ENCODE data around the gene GFOD1.
A peak's percentile ranks its signal among the peaks of the same experiment; 100 is the strongest.

GFOD1 gene

GRCh38 chr6:13421425-13422059 lies 65.9 kb downstream of the GFOD1 start:
- DNase-seq = no peak

DNA sequence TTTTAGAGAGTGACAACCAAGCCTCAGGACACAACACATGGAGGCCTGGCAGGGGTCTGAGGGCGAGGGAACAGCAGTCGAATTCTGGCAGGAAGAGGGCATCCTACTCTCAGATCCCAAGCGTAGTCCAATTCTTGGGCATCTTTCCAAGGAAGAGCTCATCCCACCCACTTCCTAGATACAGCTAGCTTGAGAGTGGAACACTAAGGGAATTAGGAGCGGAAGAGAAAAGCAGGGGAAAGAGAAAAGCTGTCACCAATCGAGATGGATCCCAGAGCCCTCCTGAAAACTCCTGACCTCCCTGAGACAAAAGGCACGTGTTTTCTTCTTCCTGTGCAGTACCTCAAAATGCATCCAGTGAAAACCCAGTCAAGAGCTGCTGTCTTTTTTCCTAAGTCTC lies 67.1 kb downstream of the GFOD1 start:
- peak; percentile 71 for DNase-seq

GRCh38 chr6:13419422-13420195 lies 67.8 kb downstream of the GFOD1 start:
- DNase-seq = no peak

- peak; percentile 41 for DNase-seq
Measured at GRCh38 chr6:13418844-13419243, 68.6 kb downstream of the GFOD1 start.

DNA sequence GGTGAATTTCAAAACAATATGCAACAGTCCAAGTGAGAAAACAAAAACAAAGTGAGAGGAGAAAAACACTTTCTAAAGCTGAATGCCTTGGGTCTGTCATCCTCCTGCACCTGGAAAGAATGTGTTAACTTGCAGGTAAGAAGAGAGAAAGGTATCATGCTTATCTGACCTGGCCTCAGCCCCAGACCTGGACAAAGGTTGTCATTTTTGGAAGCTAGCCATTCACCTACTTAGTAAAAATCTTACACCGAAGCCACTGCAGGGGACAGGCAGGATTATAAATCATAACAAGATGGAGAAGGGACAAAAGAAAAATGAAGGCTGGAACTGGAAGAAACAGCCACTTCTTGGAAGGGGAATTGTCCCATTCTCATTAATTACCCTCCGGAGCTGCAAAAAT lies 69.4 kb downstream of the GFOD1 start:
- no peak for DNase-seq

DNA sequence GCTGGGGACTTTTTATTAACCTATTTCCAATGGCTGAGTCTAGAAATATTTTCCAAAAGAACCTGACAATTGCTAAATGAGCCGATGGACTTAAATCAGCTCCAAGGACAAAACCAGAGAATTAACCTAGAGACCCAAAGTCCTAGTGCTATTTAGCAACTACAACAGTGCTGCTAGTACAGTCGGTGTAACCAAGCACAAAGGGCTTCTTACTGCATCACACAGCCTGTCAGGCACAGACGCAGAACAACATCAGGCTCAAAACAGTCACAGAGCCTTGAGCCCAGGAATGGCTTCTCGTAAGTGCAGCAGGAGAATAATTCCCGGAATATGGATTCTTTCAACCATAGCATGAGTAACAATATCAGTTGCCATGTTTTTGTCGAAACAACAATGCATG lies 70.0 kb downstream of the GFOD1 start:
- DNase-seq = no peak

DNA sequence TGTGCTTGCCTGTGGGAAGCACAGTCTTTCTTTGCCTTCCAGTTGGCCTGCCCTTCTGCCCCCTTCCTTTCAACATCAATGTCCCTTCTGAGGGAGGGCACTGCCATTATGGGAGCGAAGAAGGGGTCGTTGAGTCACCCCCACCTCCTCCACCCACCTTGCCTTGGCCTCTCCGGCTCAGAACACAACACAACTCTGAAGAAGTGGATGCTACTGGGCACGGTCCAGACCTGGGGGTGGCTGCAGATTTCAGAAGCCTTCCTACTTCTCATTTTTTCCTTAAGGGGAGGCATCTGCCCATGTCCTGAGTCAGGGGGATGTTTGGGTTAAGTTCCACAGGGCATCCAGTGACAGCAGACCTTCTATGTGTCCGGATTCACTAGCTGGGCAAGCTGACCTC lies 72.1 kb downstream of the GFOD1 start:
- no peak for DNase-seq

- no peak for DNase-seq
Measured at GRCh38 chr6:13413900-13414555, 73.4 kb downstream of the GFOD1 start.

- DNase-seq = no peak
Measured at GRCh38 chr6:13413466-13413862, 73.9 kb downstream of the GFOD1 start.

DNA sequence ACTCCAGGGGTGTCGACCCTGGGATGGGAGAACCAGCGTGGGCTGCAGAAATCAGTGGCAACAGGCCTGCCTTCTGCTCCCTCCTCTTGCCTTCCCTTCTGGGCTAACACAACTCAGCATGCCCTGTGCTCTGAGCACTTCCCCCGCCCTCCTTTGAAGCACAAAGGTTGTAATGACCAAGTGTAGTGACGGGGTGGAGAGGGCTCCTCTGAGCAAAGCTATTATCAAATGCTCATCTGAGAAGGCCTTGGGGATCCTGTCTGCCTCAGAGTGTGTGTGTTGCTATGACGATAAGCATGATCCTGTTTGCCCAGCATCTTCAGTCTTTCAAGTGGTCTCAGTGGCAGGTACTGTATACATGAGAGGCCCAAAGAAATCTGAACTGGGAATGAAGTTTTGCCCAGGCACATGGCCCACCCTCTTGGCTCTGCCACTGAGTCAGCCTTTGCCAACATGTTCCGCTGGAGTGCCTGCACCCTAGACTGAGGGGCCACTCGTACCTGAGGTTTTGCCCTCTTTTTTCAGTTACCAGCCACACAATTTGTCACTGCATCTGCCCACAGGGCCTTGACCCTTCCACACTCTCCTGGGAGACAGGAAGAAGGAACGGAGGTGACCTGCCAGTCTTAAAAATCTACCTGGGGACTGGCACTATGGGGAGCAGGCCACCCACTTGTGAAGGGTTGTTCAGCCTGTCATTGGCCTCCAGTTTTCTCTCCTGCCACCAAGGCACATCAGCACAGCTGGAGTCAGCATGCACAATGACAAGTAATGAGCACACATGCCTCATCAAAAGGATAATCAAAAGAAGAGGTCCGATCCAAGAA lies 74.5 kb downstream of the GFOD1 start:
- no peak for DNase-seq

DNA sequence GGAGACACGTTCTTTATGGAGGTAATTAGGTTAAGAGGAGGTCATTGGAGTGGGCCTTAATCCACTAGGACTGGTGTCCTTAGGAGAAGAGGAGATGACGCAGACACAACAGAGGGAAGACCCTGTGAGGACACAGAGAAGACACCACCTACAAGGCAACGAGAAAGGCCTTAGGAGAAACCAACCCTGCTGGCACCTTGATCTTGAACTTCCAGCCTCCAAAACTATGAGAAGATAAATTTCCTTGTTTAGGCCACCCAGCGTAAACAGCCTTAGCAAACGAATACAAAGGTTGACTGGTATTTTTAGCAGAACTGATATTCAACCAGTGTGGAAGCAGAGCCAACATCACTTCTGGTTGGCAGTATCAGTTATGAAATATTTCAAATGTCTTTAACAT lies 75.2 kb downstream of the GFOD1 start:
- no peak for DNase-seq

DNA sequence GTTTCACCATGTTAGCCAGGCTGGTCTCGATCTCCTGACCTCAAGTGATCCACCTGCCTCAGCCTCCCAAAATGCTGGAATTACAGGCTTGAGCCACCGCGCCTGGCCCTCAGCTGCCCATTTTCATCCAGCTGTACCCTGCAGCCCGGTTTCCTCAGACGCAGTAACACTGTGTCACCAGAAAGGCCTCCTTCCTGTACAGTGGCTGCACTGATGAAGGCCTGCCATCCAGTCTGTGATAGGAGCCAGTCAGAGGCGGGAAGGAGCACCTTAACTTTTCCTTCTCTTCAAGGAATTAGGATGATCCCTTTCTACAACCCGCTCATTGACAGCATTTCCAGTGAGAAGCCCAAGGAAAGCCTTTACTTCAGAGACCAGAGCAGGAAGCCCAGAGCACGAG lies 75.9 kb downstream of the GFOD1 start:
- no peak for DNase-seq

DNA sequence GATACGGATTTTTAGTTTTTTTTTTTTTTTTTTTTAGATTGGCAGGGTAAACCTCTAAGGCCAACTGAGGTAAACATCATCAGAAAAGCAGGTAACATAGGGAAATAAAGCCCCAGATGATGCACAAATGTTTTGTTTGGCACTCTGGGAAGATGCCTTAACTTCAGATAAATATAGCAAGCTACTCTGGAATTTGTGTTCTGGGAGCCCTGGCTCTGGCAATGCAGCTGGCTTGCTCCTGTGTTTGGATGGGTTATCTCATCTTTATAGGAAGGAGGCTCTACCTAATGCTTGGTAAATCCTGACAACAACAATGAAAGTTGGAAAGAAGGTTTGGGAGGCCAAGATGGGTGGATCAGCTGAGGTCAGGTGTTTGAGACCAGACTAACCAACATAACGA lies 77.4 kb downstream of the GFOD1 start:
- no peak for DNase-seq

DNA sequence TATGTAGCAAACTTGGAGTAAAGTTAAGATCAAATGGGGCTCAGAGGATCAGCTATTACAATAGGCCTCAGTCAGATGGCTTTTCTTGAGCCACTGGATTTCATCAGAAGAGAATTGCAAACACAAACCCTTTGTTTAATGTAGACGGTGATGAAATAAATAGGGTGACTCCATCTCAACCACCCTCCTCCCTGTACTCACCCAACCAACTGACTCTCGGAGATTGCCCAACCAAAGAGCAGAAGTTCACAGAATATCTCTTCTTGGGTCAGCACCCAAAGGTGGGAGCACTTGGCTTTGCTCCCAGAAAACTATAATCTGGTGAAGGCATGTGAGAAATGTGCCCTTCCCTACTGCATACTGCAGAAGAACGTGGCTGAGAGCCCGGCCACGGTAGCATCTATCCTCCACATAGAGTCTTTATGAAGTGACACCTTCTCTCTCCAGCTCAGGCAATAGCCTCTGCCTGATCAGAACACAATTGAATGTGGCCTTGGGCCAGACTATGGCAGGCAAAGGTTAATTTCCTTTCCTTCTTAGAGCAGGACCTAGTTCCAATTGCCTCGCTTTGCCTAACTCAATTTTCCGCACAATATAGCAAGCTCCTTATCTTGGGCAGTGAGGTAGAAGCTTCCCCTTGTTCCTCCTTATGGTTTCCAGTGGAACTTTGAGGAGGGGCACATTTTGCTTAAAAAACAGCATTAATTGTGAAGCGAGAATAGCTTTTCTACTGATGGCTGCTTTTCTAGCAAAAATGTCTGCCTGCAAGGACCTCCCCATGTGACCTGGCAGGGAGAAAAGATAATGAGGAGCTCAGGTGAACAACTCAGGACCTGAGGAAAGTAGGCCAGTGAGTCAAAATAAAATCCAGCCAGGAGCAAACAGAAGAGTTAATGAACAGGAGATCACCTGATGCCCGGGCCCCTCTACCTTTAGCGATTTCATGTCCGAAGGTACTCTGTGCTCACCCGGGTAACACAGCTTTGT lies 79.4 kb downstream of the GFOD1 start:
- DNase-seq = no peak

DNA sequence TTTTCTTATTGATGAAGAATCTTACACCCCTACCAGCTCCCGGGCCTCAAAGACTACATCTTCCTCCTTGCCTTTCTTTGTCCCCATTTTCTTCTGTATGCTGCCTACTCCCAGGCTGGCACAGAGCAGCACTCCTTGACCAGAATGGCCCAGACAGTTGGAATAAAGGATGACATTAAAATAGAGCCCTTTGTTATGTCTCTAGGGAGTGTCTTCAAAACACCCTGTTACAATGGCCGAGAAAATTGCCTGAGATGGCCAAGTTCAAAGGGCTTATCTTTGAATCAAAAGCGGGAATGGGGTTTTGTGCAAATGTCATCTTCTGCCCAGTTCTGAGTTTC lies 80.1 kb downstream of the GFOD1 start:
- DNase-seq = no peak

DNA sequence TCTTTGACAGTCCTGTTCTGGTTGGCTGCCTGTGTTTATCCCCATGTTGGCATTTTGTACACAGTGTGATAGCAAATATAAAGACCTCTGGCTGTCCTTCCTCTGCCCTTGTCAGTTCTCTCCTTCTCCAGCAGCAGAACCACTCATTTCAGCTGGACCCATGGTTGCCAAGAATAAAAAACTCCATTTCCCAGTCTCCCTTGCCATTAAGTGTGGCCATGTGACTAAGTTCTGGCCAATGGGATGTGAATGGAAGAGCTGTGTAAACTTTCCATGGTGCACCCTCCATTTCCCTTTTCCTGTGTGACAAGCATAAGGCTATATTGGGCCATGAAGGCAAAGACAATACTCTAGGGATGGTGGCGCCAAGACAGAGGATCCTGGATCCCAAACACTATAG lies 80.6 kb downstream of the GFOD1 start:
- no peak for DNase-seq

DNA sequence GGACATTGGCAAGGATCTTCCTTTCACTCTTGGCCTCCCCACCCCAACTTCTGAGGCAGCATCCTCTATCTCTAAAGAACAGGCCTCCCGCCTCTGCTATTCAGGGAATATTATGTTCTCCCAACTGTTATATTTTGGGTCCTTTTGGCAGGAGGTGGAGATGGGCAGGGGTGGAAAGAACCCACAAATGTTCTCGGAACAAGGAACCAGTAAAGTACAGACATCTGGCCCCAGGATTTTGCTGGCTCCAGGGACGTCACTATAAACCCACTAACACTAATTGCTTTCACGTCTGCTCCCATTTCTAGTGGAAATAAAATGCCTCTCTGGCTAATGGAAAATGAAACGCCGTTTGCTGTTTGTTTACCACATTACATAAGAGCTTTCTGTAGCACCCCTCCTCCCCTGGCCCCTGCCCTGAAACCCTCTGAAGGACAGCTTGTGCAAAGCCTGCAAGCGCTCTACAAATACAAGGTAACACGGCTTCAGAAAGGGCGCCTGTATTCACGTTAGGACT lies 81.4 kb downstream of the GFOD1 start:
- no peak for DNase-seq

GRCh38 chr6:13404892-13405254 lies 82.5 kb downstream of the GFOD1 start:
- DNase-seq = no peak

- no peak for DNase-seq
Measured at GRCh38 chr6:13404228-13404891, 83.0 kb downstream of the GFOD1 start.

DNA sequence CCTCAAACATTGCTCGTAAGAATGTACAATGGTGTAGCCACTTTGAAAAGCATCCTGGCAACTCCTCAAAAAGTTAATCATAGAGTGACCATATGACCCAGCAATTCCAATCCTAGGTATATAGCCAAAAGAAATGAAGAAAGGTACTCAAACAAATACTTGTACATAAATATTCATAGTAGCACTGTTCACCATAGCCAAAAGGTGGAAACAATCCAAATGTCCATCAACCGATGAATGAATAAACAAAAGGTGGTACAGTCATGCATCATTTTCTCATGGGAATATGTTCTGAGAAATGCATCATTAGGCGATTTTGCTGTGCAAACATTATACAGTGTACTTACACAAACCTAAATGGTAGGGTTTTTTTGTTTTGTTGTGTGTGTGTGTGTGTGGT lies 84.7 kb downstream of the GFOD1 start:
- no peak for DNase-seq

- no peak for DNase-seq
Measured at GRCh38 chr6:13400772-13401171, 86.6 kb downstream of the GFOD1 start.
